NCI-H1092 treated with DMSO at 0.1 percent for 48 hours (cell line): Measurements from ENCODE around the gene GON7.

Experiments
- DNase-seq: peaks from one replicate; lab custom pipeline; 2025; lab: John Stamatoyannopoulos, UW

The GON7 gene

GRCh38 chr14:93156693-93157369 lies 50.0 kb downstream of the GON7 start:
- no peak for DNase-seq

GRCh38 chr14:93155667-93156066 lies 51.2 kb downstream of the GON7 start:
- no peak for DNase-seq

- no peak for DNase-seq
Measured at GRCh38 chr14:93153121-93153520, 53.7 kb downstream of the GON7 start.
